GM18517 (cell line): ENCODE results near the gene MBOAT1.
A peak's percentile ranks its signal among the peaks of the same experiment; 100 is the strongest.

Experiments used
- ATAC-seq: cut with Tn5 transposase; IDR thresholded peaks from one replicate; pipeline ENCODE4 v1.9.1; 2021; ENCODE audit warnings: mild to moderate bottlenecking, moderate library complexity; ENCODE audit not compliant: unreplicated experiment

The MBOAT1 gene

DNA sequence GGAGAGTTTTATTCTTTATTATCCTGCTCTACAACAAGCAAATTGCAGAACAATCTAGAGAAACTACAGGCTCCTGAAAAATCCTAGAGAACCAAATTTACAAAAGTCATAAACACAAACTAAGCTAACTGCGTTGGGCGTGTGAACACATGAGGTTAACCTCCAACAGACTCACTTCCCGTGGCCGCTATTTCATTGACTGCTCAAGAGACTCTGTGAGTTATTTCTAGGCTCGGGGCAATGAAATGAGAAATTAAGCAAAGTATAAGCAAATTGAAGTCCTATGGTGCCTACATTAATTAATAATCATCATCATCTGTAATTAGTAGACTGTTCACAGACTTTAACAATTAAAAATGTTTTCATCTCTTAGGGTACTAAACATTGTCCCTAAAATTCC, 100.0 kb downstream of the MBOAT1 start:
- ATAC-seq: no peak

GRCh38 chr6:20110478-20110877, 101.8 kb downstream of the MBOAT1 start:
- ATAC-seq: no peak

- no peak for ATAC-seq
Observed at GRCh38 chr6:20109526-20109925, 102.7 kb downstream of the MBOAT1 start.

GRCh38 chr6:20105838-20106237, 106.4 kb downstream of the MBOAT1 start:
- ATAC-seq: no peak

- ATAC-seq: no peak
Observed at GRCh38 chr6:20104696-20105095, 107.6 kb downstream of the MBOAT1 start.

DNA sequence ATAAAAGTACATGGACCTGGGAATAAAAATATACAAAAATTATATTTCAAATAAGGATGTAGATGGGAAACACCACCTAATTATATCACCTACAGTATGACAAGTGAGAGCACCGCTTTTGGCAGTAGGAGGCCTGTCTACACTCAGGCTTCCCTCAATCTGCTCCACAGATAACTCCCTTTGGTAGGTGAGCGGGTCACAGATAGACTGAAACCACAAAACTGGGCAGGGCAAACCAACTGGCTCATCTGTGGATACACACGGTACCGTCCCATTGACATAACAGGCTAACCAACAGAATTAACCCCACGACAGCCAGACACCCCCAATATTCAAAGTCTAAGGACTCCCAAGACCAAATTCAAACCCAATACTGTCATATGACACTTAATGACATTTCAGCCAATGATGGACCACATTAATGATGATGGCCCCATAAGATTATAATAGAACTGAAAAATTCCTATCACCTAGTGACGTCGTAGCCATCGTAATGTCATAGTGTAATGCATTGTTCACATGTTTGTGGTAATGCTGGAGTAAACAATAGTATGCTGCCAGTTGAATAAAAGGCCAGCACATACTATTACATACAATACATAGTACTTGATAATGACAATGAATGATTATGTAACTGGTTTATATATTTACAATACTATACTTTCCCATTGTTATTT, 109.7 kb downstream of the MBOAT1 start:
- no peak for ATAC-seq

DNA sequence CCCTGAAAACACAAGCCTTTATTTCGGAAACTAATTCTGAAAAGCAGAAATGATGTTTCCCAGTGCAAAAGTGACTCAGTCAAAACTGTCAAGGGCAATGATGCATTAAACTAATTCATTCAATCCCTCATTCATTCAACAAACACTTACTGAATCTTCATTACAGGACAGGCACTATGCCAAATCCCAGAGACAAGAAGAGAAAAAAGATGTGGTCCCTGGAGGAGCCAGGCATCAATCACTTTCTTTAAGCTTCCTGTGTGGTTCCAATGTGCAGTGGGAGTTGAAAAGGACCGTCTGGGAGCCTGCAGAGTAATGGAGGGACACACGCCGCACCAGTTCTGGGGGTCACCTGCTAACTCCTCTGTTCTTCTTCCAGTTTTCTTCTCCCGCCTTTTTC, 113.1 kb downstream of the MBOAT1 start:
- ATAC-seq: no peak

GRCh38 chr6:20098267-20098876, 113.9 kb downstream of the MBOAT1 start:
- ATAC-seq: no peak

DNA sequence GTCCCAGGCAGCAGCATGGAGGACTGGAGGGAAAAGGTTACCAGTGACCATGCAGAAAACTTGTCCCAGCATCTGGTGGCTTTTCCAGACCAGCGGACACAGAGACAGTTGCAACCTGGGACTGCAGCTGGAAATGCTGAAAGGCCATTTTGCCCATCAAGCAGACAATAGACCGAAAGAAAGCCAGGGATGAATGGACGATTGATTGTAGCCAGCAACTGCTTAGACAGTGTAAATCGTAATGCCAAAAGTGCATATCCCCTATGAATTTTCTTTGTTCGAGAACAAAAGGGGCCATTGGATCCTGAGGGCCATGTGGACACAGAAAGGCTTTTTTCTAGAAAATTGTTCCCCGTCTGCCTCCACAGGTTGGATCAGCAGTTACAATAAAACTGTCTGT, 115.7 kb downstream of the MBOAT1 start:
- no peak for ATAC-seq

DNA sequence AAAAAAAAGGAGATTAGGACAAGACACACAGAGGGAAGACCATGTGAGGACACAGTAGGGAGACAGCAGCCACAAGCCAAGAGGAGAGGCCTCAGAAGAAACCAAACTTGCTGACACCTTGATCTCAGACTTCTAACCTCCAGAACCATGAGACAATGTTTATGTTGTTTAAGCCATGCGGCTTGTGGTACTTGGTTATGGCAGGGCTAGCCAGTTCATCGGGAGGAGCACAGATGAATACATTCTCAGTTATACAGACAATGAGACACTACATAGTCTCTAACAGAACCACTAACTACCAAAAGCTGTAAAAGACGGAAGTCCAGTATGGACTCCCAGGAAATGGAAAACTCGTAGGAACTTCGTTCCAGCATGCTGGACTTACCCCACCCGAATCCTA, 116.8 kb downstream of the MBOAT1 start:
- ATAC-seq: no peak

- ATAC-seq: peak; percentile 69
Observed at GRCh38 chr6:20092071-20092566, 120.2 kb downstream of the MBOAT1 start.

- ATAC-seq: no peak
Observed at GRCh38 chr6:20086992-20087391, 125.3 kb downstream of the MBOAT1 start.

DNA sequence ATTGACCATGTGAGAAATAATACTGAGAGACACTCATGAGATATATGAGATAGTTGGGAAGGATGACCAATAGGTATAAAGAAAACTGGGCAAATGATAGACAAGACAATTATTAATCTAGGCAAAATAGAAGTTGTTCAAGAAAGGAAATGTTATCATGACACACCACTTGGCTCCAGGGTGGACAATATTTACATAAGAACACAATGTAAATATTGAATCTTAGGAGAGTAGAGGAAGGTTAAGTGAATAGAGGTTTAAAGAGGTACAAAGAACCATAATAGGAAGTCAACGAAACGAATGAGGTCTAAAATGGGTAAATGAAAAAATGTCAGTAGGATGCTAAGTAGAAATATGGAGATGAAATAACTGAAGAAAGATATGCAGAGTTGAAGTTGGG, 126.5 kb downstream of the MBOAT1 start:
- no peak for ATAC-seq

DNA sequence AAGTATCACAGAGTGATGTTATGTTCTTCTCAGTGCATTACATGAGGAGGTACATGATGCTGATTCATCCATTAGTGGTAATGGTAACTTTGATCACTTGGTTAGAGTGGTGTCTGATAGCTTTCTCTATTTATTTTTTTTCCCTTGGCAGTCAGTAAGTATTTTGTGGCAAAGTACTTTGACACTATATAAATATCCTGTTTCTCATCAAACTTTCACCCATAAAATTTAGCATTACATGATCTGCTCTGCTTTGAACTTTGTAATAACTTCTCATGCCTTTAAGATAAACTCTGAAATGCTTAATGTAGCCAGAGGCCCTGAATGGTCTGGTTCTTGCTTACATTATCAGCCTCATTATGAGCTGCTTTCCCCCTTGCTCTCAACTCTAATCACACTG, 127.9 kb downstream of the MBOAT1 start:
- ATAC-seq: no peak

- ATAC-seq: no peak
Observed at GRCh38 chr6:20071998-20072397, 140.3 kb downstream of the MBOAT1 start.

DNA sequence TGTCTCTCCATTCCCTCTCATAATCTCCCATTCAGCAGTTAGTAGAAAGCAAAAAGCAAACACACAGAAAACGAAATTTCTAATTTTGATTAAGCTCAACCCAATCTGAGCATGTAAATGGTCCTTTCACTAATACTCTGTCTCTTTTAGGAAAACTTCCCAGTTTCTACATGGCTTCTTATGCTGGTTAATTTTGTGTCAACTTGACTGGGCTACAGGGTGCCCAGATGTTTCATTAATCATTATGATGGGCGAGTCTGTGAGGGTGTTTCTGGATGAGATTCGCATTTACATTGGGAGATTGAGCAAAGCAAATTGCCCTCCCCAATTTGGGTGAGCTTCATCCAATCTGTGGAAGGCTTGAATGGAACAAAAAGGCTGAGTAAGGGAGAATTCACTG, 142.2 kb downstream of the MBOAT1 start:
- no peak for ATAC-seq

DNA sequence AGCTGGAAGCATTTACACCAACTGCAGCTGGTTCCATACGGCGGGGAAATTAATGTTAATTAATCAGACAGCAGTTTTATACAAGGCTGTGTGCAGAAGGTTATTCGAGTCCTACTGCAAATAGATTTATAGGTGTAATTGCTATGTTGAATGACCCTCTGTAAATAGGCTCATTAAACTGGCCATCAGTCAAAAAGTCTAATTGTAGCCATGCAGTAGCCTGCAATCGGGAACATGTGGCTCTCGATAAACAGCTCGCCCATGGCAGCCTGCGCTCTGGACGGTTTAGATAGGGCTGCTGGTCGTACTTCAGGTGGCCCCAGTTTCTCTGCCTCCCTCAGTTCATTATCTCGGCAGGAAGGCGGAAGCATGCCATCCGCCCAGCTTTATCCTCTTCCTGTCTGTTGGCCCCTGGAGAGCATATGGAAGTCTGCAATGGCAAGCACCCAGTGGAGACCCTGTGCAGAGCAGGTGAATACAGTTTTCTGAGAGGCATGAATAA, 143.2 kb downstream of the MBOAT1 start:
- ATAC-seq: no peak

- no peak for ATAC-seq
Observed at GRCh38 chr6:20068421-20068988, 143.8 kb downstream of the MBOAT1 start.

DNA sequence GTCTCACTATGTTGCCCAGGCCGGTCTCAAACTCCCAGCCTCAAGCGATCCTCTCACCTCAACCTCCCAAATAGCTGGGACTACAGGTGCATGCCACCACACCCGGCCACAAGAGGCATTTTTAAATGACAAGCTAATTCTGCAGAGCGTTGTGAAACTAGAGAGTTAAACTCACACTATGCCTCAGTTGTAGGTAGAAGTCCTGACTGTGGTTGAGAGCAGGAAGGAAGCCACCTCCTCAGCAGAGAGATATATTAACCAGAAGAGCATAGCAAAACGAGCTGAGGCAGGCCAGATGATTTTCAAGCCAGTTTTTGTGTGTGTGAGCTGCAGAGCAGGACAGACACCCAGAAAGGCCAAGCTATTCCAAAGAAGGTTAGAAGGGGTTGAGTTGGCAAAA, 150.3 kb downstream of the MBOAT1 start:
- no peak for ATAC-seq

- no peak for ATAC-seq
Observed at GRCh38 chr6:20060252-20060651, 152.0 kb downstream of the MBOAT1 start.

DNA sequence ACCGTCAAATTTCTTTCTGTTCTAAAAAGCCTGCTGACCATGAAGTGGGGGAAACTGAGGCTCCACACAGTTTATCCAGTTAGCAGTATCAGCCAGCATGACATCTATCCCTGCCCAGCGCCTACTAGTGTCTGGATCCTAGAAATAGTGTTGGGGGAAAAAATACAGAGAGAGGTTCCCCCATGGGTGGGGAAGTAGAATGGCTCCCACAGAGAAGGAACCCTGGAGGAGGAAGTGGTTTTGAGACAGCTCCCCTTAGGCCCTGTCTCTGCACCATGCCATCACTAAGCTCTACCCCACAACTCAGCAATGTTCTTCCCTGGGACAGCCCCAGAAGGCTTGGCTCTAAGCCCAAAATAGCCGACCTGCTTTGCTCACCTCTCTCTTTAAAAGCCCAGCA, 153.4 kb downstream of the MBOAT1 start:
- no peak for ATAC-seq
